Body of pancreas (tissue), 4 donors: ENCODE results near the gene RBMS3.

Experiments
- CTCF ChIP-seq, 7 experiments: fragments of 450-650 bp in 4 of 7; fragments of 200-600 bp in 3 of 7; sonication (generic) in 3 of 7; IDR thresholded peaks; one replicate each; pipeline ENCODE4 v1.5.1; 2016 to 2019; ENCODE audit warnings: antibody characterized with exemption in 7 of 7
- POLR2A ChIP-seq, 3 donors: fragments of 450-650 bp; IDR thresholded peaks; one replicate each; pipeline ENCODE4 v1.6.1; 2016; ENCODE audit warnings: antibody characterized with exemption in 3 of 3, mild to moderate bottlenecking in 2 of 3

GRCh38 chr3:29926378-29926777 lies 645.5 kb downstream of the RBMS3 start:
- no peak for TF ChIP-seq CTCF (IDR thresholded peaks at IDR 0.05)
- no peak for TF ChIP-seq POLR2A (IDR thresholded peaks at IDR 0.05)
